ENCODE results near the gene VCL. TPM values are rescaled to one million over a fixed set of nuclear protein-coding genes. Genes with fewer than 3 reads are reported as not detected.

Gene VCL
- total RNA-seq, 2 donors from 2014 or later: 24.4 to 31.6 TPM

DNA sequence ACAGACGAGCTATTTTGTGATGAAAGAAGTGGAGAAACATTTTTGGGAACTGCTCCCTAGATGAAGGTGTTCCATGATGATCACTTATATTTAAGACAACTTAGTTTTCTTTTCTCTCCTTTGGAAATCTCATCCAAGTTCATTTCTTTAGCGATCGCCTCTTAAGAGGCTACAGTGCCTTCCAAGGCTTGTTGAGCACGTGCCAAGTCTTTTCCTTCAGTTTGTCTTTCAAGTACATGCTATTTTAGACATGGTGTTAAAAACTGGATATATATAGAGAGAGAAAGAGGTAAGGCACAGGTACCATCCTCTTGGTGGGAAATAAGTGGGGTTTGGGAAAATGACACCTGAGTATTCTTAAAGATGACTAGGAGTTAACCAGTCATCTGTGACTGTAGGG is 155.8 kb downstream of the VCL start:
- Histone ChIP-seq H3K27ac (peak overlapping the region in 2 of 4 donors; percentile 37 to 94), H3K9me3 (no peaks in the 10 kb centered on the region), H3K36me3 (replicated peaks in 1 of 2; ENCODE audit: insufficient read depth in 1 of 2, low read depth in 2 of 2) (no peaks in the 10 kb centered on the region), H3K4me3 (no peak overlapping the region), H3K27me3 (no peaks in the 10 kb centered on the region), H3K4me1 (peaks cover 40% of the 10 kb centered on the region)
- ATAC-seq (no peak), DNase-seq (no peak)
- intact Hi-C loops (cut with DNase I): no loop called here
- TF ChIP-seq POLR2A (IDR thresholded peaks at IDR 0.05): no peak
- TF ChIP-seq, protein P1, sequence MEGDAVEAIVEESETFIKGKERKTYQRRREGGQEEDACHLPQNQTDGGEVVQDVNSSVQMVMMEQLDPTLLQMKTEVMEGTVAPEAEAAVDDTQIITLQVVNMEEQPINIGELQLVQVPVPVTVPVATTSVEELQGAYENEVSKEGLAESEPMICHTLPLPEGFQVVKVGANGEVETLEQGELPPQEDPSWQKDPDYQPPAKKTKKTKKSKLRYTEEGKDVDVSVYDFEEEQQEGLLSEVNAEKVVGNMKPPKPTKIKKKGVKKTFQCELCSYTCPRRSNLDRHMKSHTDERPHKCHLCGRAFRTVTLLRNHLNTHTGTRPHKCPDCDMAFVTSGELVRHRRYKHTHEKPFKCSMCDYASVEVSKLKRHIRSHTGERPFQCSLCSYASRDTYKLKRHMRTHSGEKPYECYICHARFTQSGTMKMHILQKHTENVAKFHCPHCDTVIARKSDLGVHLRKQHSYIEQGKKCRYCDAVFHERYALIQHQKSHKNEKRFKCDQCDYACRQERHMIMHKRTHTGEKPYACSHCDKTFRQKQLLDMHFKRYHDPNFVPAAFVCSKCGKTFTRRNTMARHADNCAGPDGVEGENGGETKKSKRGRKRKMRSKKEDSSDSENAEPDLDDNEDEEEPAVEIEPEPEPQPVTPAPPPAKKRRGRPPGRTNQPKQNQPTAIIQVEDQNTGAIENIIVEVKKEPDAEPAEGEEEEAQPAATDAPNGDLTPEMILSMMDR (IDR thresholded peaks at IDR 0.05): no peak
- 73 to 79% methylated on average over 4 of the region's 4 CpGs for WGBS, 2 donors

DNA sequence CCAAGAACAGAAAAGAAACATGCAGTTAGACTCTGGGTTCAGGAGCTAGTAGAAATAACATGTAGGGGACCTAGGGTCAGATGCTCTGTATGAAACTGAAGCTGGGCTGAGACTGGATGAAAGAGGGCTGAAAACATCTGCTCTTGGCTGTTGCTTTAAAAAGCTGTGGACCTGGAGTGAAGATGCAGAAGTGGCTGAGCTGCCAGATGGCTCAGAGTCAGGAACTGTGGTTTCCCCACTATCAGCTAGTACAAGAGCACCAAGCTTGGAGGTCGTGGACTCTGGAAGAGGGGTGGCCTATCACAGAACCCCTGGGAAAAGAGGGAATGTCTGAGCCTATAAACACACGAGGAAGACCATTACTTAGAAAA is 159.0 kb downstream of the VCL start:
- no peaks in the 10 kb centered on the region for H3K9me3 ChIP-seq
- no peaks in the 10 kb centered on the region for H3K27me3 ChIP-seq
- intact Hi-C loops (cut with DNase I): no loop called here
- H3K4me1 ChIP-seq: peaks cover 29% of the 10 kb centered on the region
- no peak overlapping the region for H3K27ac ChIP-seq
- WGBS, 2 donors: 31 to 32% methylated on average over 2 of the region's 2 CpGs
- TF ChIP-seq POLR2A (IDR thresholded peaks at IDR 0.05): no peak
- ATAC-seq: no peak
- H3K4me3 ChIP-seq: no peak overlapping the region
- no peaks in the 10 kb centered on the region for H3K36me3 ChIP-seq (replicated peaks in 1 of 2; ENCODE audit: insufficient read depth in 1 of 2, low read depth in 2 of 2)
- DNase-seq: peak in 2 of 4 donors; percentile 20 to 30

DNA sequence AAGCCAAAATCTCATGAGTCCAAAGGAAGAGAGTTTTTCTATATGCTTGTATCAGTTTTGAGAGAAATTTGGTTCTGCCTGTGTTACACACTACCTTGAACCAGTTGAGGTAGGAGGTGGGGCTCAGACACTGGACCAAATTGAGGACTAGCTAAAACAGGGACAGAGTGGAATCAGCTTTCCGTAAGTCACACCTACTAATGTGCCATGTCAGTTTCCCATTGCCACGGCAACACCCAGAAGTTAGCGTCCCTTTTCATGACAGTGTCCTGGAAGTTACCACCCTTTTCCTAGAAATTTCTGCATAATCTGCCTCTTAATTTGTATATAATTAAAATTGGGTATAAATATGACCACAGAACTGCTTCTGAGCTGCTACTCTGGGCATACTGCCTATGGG is 162.1 kb downstream of the VCL start:
- no peak for ATAC-seq

DNA sequence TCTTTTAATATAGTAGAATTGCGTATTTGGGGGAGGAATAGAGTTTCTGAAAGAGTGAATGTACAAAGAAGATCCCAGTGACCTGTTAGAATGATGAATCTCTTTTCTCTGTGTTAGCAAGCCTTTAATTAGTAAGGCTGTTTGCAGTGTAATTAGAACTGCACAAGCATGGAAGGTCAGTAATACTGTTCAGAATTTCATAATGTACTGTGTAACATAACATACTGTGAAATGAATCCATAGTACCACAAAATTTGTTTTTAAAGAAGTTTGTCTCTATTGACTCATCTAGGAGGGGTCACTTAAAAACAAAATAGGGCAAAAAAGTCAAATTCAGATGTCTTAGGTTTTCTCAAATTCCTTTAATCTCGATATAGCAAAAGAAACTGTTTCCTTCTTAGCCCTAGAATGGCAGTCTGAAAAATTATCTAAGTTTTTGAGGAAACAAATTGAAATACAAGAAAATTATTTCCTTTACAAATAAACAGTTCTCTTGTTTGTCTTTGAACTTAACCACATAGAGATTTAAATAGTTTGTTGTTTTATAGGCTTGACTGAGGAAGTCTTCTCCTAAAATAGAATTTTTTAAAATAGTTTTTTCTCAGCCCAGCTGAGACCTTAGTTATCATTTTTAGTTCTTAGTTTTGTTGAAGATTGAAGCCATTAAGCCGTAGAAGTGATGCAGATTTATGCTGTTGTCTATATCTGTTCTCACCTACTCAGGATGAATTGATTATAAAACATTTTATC is 165.6 kb downstream of the VCL start:
- WGBS, 2 donors: 84 to 86% methylated on average over 3 of the region's 3 CpGs
- Histone ChIP-seq H3K9me3 (no peaks in the 10 kb centered on the region), H3K4me1 (no peaks in the 10 kb centered on the region), H3K4me3 (no peak overlapping the region), H3K27me3 (no peaks in the 10 kb centered on the region), H3K27ac (no peak overlapping the region), H3K36me3 (replicated peaks in 1 of 2; ENCODE audit: insufficient read depth in 1 of 2, low read depth in 2 of 2) (no peaks in the 10 kb centered on the region)
- DNase-seq: no peak
- ATAC-seq: no peak
- TF ChIP-seq, protein P1 (IDR thresholded peaks at IDR 0.05): no peak
- intact Hi-C loops (cut with DNase I): no loop called here

More for the DNA sequence above, 162.1 kb downstream of the VCL start:
- intact Hi-C loops (cut with DNase I): no loop called here
- H3K4me3 ChIP-seq: no peak overlapping the region
- H3K27ac ChIP-seq: no peak overlapping the region
- DNase-seq: no peak
- H3K9me3 ChIP-seq: no peaks in the 10 kb centered on the region
- H3K36me3 ChIP-seq (replicated peaks in 1 of 2; ENCODE audit: insufficient read depth in 1 of 2, low read depth in 2 of 2): no peaks in the 10 kb centered on the region
- no peaks in the 10 kb centered on the region for H3K27me3 ChIP-seq
- peaks cover 10% of the 10 kb centered on the region for H3K4me1 ChIP-seq
- WGBS, 2 donors: 87 to 95% methylated on average over 3 of the region's 3 CpGs
- TF ChIP-seq, protein P1 (IDR thresholded peaks at IDR 0.05): no peak
- no peak for TF ChIP-seq POLR2A (IDR thresholded peaks at IDR 0.05)

DNA sequence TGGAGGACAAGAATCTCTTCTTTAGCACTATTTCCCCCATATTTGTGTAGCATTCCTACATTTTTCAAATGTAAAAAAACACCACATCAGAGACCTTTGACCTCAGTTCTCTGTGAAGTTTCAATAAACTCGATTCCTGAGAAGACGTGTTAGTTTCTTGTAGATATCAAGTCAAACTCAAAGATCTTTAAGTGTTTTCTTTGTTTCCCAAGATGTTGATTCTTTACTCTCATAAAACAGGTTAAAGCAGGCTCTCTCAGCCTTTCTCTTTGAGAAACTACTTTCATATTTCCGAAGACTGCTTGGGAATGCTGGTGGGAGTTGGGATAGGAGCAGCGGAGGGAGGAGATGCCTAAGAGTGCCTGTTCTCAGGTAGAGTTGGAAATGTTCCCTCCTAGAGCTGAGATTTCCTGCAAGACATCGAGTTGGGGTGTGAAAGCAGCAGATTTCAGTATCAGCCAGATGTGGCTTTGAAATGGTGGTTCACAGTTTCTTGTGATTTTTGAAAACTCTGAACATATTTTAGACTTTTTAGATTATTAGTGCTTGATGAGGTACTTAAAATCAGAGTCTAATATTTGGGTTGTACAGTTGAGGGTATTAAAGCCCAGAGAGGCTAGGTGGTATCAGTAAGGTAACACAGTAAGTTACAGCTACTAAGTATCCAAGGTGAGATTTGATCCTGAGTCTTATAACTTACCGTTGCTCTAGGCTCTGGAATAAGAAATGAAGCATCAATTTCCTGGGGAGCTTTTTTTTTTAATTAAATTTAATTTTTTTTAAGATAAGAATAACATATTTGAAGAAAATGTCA is 167.0 kb downstream of the VCL start:
- TF ChIP-seq, protein P1 (IDR thresholded peaks at IDR 0.05): no peak
- no peak for TF ChIP-seq POLR2A (IDR thresholded peaks at IDR 0.05)
- DNase-seq (no peak), ATAC-seq (no peak)
- no peaks in the 10 kb centered on the region for H3K9me3 ChIP-seq
- H3K4me1 ChIP-seq: no peaks in the 10 kb centered on the region
- intact Hi-C loops (cut with DNase I): no loop called here
- H3K36me3 ChIP-seq (replicated peaks in 1 of 2; ENCODE audit: insufficient read depth in 1 of 2, low read depth in 2 of 2): no peaks in the 10 kb centered on the region
- no peak overlapping the region for H3K4me3 ChIP-seq
- no peak overlapping the region for H3K27ac ChIP-seq
- no peaks in the 10 kb centered on the region for H3K27me3 ChIP-seq
- 62 to 72% methylated on average over 5 to 6 of the region's 6 CpGs for WGBS, 2 donors
